H9 (cell line): Measurements from ENCODE around the gene ATG12. TPM values are rescaled to one million over a fixed set of nuclear protein-coding genes. Genes with fewer than 3 reads are reported as not detected.

Source experiments
- DNase-seq: peaks from one replicate; pipeline ENCODE4 v3.0.0-alpha.2; 2017
- H2AFZ ChIP-seq: one replicate; pipeline ENCODE4 v1.6.1; 2013; ENCODE audit warnings: mild to moderate bottlenecking, low read length, control low read depth, moderate library complexity
- H2AK5ac ChIP-seq: 2 replicates; pipeline ENCODE4 v1.6.1; 2013; ENCODE audit warnings: low read length, control low read depth, mixed read lengths; ENCODE audit not compliant: insufficient read length
- H2BK120ac ChIP-seq: one replicate; pipeline ENCODE4 v1.6.1; 2013; ENCODE audit warnings: low read depth, mild to moderate bottlenecking, low read length, control low read depth, inconsistent platforms; ENCODE audit not compliant: poor library complexity, severe bottlenecking
- H2BK12ac ChIP-seq: 2 replicates; pipeline ENCODE4 v1.6.1; 2013; ENCODE audit warnings: low read length, control low read depth, mixed read lengths, low read depth; ENCODE audit not compliant: insufficient read length
- H2BK15ac ChIP-seq: 2 replicates; pipeline ENCODE4 v1.6.1; 2013; ENCODE audit warnings: low read depth, low read length, control low read depth
- H2BK20ac ChIP-seq: one replicate; pipeline ENCODE4 v1.6.1; 2013; ENCODE audit warnings: low read depth, mild to moderate bottlenecking, low read length, control low read depth, inconsistent platforms; ENCODE audit not compliant: poor library complexity, severe bottlenecking
- H2BK5ac ChIP-seq: 2 replicates; pipeline ENCODE4 v1.6.1; 2013; ENCODE audit warnings: low read length, control low read depth, mixed read lengths; ENCODE audit not compliant: insufficient read length
- H3K14ac ChIP-seq: 2 replicates; pipeline ENCODE4 v1.6.1; 2013; ENCODE audit warnings: low read length, control low read depth; ENCODE audit not compliant: insufficient read depth
- H3K18ac ChIP-seq: 2 replicates; pipeline ENCODE4 v1.6.1; 2013; ENCODE audit warnings: low read depth, mild to moderate bottlenecking, mixed read lengths, low read length, control low read depth; ENCODE audit not compliant: insufficient read length
- H3K23ac ChIP-seq: 2 replicates; pipeline ENCODE4 v1.6.1; 2013; ENCODE audit warnings: low read length, control low read depth, mixed read lengths, low read depth; ENCODE audit not compliant: insufficient read length
- H3K23me2 ChIP-seq: 2 replicates; pipeline ENCODE4 v1.6.1; 2013; ENCODE audit warnings: low read depth, mild to moderate bottlenecking, mixed read lengths, low read length, control low read depth; ENCODE audit not compliant: insufficient read length, poor library complexity, severe bottlenecking
- H3K27ac ChIP-seq: 2 replicates; pipeline ENCODE4 v1.5.1; 2013; ENCODE audit warnings: low read length, control low read depth, mixed read lengths, low read depth; ENCODE audit not compliant: insufficient read length
- H3K27me3 ChIP-seq: 2 replicates; pipeline ENCODE4 v1.6.1; 2013; ENCODE audit warnings: low read length, control low read depth, inconsistent platforms; ENCODE audit not compliant: insufficient read depth
- H3K4ac ChIP-seq: 2 replicates; pipeline ENCODE4 v1.6.1; 2013; ENCODE audit warnings: low read depth, mild to moderate bottlenecking, control low read depth, inconsistent platforms, low read length, moderate library complexity
- H3K4me1 ChIP-seq: 2 replicates; pipeline ENCODE4 v1.6.1; 2013; ENCODE audit warnings: low read length, control low read depth, inconsistent platforms; ENCODE audit not compliant: insufficient read depth
- H3K4me2 ChIP-seq: 2 replicates; pipeline ENCODE4 v1.6.1; 2013; ENCODE audit warnings: low read length, control low read depth, mixed read lengths; ENCODE audit not compliant: insufficient read length, insufficient read depth
- H3K56ac ChIP-seq: 2 replicates; pipeline ENCODE4 v1.6.1; 2013; ENCODE audit warnings: low read depth, mild to moderate bottlenecking, mixed read lengths, low read length, control low read depth; ENCODE audit not compliant: insufficient read length
- H3K79me1 ChIP-seq: 2 replicates; pipeline ENCODE4 v1.6.1; 2013; ENCODE audit warnings: low read depth, mild to moderate bottlenecking, moderate library complexity, low read length, control low read depth, inconsistent platforms; ENCODE audit not compliant: insufficient read depth, poor library complexity, severe bottlenecking
- H3K79me2 ChIP-seq: 2 replicates; pipeline ENCODE4 v1.6.1; 2013; ENCODE audit warnings: low read length, control low read depth, inconsistent platforms; ENCODE audit not compliant: insufficient read depth
- H3K9ac ChIP-seq: 2 replicates; pipeline ENCODE4 v1.6.1; 2013; ENCODE audit warnings: low read length, control low read depth, mixed read lengths; ENCODE audit not compliant: insufficient read length; ENCODE audit errors: extremely low read depth
- H3K9me3 ChIP-seq: one replicate; pipeline ENCODE4 v1.6.1; 2013; ENCODE audit warnings: low read depth, low read length, inconsistent platforms; ENCODE audit not compliant: control insufficient read depth
- H3T11ph ChIP-seq: one replicate; pipeline ENCODE4 v1.6.1; 2013; ENCODE audit warnings: mild to moderate bottlenecking, low read length, control low read depth, inconsistent platforms
- H4K20me1 ChIP-seq: one replicate; pipeline ENCODE4 v1.6.1; 2013; ENCODE audit not compliant: control insufficient read depth, insufficient read length, insufficient read depth
- H4K5ac ChIP-seq: 2 replicates; pipeline ENCODE4 v1.6.1; 2013; ENCODE audit warnings: low read depth, mild to moderate bottlenecking, mixed read lengths, low read length, control low read depth; ENCODE audit not compliant: insufficient read length
- H4K8ac ChIP-seq: replicated peaks from 2 replicates; pipeline ENCODE4 v1.6.1; 2013; ENCODE audit warnings: low read length, control low read depth, mixed read lengths, low read depth; ENCODE audit not compliant: insufficient read length
- H4K91ac ChIP-seq: 2 replicates; pipeline ENCODE4 v1.6.1; 2013; ENCODE audit warnings: low read depth, mild to moderate bottlenecking, moderate library complexity, mixed read lengths, low read length, control low read depth; ENCODE audit not compliant: insufficient read length
- H3K27ac Mint-ChIP-seq, 3 experiments: 2 replicates in 2 of 3; 3 replicates in 1 of 3; pipeline ENCODE4 v1.8.0; 2020 to 2021; ENCODE audit warnings: mixed read lengths in 3 of 3, mild to moderate bottlenecking in 1 of 3, moderate library complexity in 1 of 3
- H3K27me3 Mint-ChIP-seq: 2 replicates; pipeline ENCODE4 v1.8.0; 2021; ENCODE audit warnings: low read depth, mild to moderate bottlenecking, moderate library complexity, mixed read lengths
- H3K36me3 Mint-ChIP-seq, 3 experiments: 2 replicates in 2 of 3; 3 replicates in 1 of 3; pipeline ENCODE4 v1.8.0; 2020 to 2021; ENCODE audit warnings: low read depth in 3 of 3, mixed read lengths in 3 of 3; ENCODE audit not compliant: insufficient read depth in 1 of 3
- H3K4me1 Mint-ChIP-seq, 2 experiments: 2 replicates each; pipeline ENCODE4 v1.8.0; 2020; ENCODE audit warnings: mixed read lengths in 2 of 2
- H3K4me3 Mint-ChIP-seq, 2 experiments: 2 replicates in 1 of 2; 3 replicates in 1 of 2; pipeline ENCODE4 v1.8.0; 2020 to 2021; ENCODE audit warnings: mild to moderate bottlenecking in 2 of 2, mixed read lengths in 2 of 2, moderate library complexity in 1 of 2
- H3K9me3 Mint-ChIP-seq, 2 experiments: 2 replicates in 1 of 2; 3 replicates in 1 of 2; pipeline ENCODE4 v1.8.0; 2020; ENCODE audit warnings: mild to moderate bottlenecking in 2 of 2, mixed read lengths in 2 of 2, moderate library complexity in 1 of 2
- CTCF ChIP-seq: fragments of 200-600 bp; sonication (generic); conservative IDR thresholded peaks from 3 replicates; pipeline ENCODE4 v1.8.0; 2021; ENCODE audit warnings: antibody characterized with exemption, mild to moderate bottlenecking
- WGBS: extraction: QIAGEN DNeasy Blood & Tissue Kit; methylation state at CpG from one replicate; pipeline ENCODE4 v1.1.7; 2013; ENCODE audit warnings: missing lambda C conversion rate, low lambda C conversion rate, mixed read lengths; ENCODE audit not compliant: insufficient read length; ENCODE audit errors: extremely low coverage; 5-methylcytosine and 5-hydroxymethylcytosine counted together
- total RNA-seq: library from RNA; stranded (reverse); gene quantifications from 2 replicates; pipeline ENCODE4 v1.2.1, GENCODE V29; 2021

ATG12 gene
- total RNA-seq, 1 experiment from 2014 or later = 52.9 TPM

GRCh38 chr5:115816226-115817081, 24.9 kb downstream of the ATG12 start, which contains the start of gene CDO1:
TSS of gene CDO1 (minus strand) at chr5:115816659. CDS start at chr5:115816397, 262 bp downstream.
- no peak within 1 kb of the TSS for H2BK15ac ChIP-seq
- H3K56ac ChIP-seq = no peak within 1 kb of the TSS
- no peak within 1 kb of the TSS for H2BK12ac ChIP-seq
- H3K27ac ChIP-seq = no peak within 1 kb of the TSS
- H3K79me2 ChIP-seq = no peaks in the 10 kb centered on the region
- peaks cover 0 to 3% (median 0%) of the 10 kb centered on the region in 3 experiments; a peak in 3 of 7 replicates for H3K36me3 Mint-ChIP-seq
- no peak within 1 kb of the TSS for H2AK5ac ChIP-seq
- no peaks in the 10 kb centered on the region for H4K20me1 ChIP-seq
- H2AFZ ChIP-seq = no peak within 1 kb of the TSS
- H3K4me2 ChIP-seq = peak within 1 kb of the TSS; percentile 66
- H3K18ac ChIP-seq = peak within 1 kb of the TSS; percentile 95
- H3K9me3 Mint-ChIP-seq = no peaks in the 10 kb centered on the region
- DNase-seq = peak; percentile 75
- H3K14ac ChIP-seq = peak within 1 kb of the TSS; percentile 99
- peak within 1 kb of the TSS in 1 of 3 experiments; percentile 42; a peak in 1 of 7 replicates for H3K27ac Mint-ChIP-seq
- peak within 1 kb of the TSS; percentile 48 for H3K9ac ChIP-seq
- TF ChIP-seq CTCF = no peak
- no peak within 1 kb of the TSS for H2BK120ac ChIP-seq
- H4K8ac ChIP-seq = no peak within 1 kb of the TSS
- peaks cover 31% of the 10 kb centered on the region for H3K27me3 Mint-ChIP-seq
- H2BK20ac ChIP-seq = no peak within 1 kb of the TSS
- no peak within 1 kb of the TSS for H2BK5ac ChIP-seq
- no CpG with 5 or more reads among the region's 69 CpGs for WGBS
- H3K4me1 Mint-ChIP-seq = peaks cover 18 to 22% of the 10 kb centered on the region in 2 experiments
- H3K27me3 ChIP-seq = peaks cover 9% of the 10 kb centered on the region; the same call in 1 of the 2 replicates
- H3K4me1 ChIP-seq = no peaks in the 10 kb centered on the region
- no peak within 1 kb of the TSS for H3T11ph ChIP-seq
- peak within 1 kb of the TSS; percentile 92 to 96 for H3K4me3 Mint-ChIP-seq
- no peak within 1 kb of the TSS for H3K23ac ChIP-seq
- H3K4ac ChIP-seq = no peak within 1 kb of the TSS
- H3K9me3 ChIP-seq = no peaks in the 10 kb centered on the region
- peaks cover 7% of the 10 kb centered on the region for H3K23me2 ChIP-seq
- H4K5ac ChIP-seq = no peak within 1 kb of the TSS
- H4K91ac ChIP-seq = no peak within 1 kb of the TSS
- H3K79me1 ChIP-seq = no peaks in the 10 kb centered on the region
